Ovary (tissue), 3 donors: ENCODE results near the gene MDH1B.

Experiments
- POLR2A ChIP-seq: fragments of 450-650 bp; IDR thresholded peaks from one replicate; pipeline ENCODE4 v1.6.1; 2017; ENCODE audit warnings: antibody characterized with exemption, mild to moderate bottlenecking, moderate library complexity
- TF ChIP-seq, protein P1 (sequence below), 3 donors: fragments of 450-650 bp in 2 of 3; fragments of 200-600 bp in 1 of 3; IDR thresholded peaks; one replicate each; pipeline versions ENCODE4 v1.5.1 to v1.8.0; 2016 to 2022; ENCODE audit warnings: antibody characterized with exemption in 3 of 3, mild to moderate bottlenecking in 1 of 3
- donor health status: DM: no; HTN: no; CAD: no.

DNA sequence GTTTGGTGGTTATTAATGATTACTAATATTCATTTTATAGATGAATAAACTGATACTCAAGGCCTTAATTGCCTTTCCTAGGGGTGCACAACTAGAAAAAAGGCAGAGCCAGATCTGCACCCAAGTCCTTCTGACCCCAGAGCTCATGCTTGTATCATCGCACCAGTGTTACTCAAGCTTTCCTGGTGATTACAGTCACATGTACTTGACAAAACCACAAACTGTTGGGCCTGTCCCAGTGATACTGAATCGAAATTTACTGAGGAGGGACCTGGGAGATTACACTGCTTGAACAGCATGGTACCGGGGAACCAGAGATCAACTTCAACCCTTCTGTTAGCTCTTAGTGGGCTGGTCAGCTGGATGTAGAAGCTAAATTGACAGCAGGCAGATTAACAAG lies 34.0 kb upstream of the MDH1B start:
- TF ChIP-seq, protein P1, sequence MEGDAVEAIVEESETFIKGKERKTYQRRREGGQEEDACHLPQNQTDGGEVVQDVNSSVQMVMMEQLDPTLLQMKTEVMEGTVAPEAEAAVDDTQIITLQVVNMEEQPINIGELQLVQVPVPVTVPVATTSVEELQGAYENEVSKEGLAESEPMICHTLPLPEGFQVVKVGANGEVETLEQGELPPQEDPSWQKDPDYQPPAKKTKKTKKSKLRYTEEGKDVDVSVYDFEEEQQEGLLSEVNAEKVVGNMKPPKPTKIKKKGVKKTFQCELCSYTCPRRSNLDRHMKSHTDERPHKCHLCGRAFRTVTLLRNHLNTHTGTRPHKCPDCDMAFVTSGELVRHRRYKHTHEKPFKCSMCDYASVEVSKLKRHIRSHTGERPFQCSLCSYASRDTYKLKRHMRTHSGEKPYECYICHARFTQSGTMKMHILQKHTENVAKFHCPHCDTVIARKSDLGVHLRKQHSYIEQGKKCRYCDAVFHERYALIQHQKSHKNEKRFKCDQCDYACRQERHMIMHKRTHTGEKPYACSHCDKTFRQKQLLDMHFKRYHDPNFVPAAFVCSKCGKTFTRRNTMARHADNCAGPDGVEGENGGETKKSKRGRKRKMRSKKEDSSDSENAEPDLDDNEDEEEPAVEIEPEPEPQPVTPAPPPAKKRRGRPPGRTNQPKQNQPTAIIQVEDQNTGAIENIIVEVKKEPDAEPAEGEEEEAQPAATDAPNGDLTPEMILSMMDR (IDR thresholded peaks at IDR 0.05): no peak
- TF ChIP-seq POLR2A: no peak
